HG02623 (cell line): ENCODE measurements around the gene SF1.

Experiments
- ATAC-seq: cut with Tn5 transposase; IDR thresholded peaks from one replicate; pipeline ENCODE4 v1.9.1; 2021; ENCODE audit warnings: moderate library complexity; ENCODE audit not compliant: unreplicated experiment

SF1 gene

GRCh38 chr11:64750361-64751054, 27.8 kb downstream of the SF1 start:
- ATAC-seq: no peak

- ATAC-seq: no peak
Observed at GRCh38 chr11:64747961-64748665, 30.2 kb downstream of the SF1 start.

- no peak for ATAC-seq
Observed at GRCh38 chr11:64746486-64746885, 31.9 kb downstream of the SF1 start.

GRCh38 chr11:64745521-64746328, 32.6 kb downstream of the SF1 start:
- no peak for ATAC-seq

GRCh38 chr11:64745189-64745520, 33.2 kb downstream of the SF1 start:
- ATAC-seq: no peak

- no peak for ATAC-seq
Observed at GRCh38 chr11:64744544-64745188, 33.7 kb downstream of the SF1 start.

- ATAC-seq: no peak
Observed at GRCh38 chr11:64743591-64744543, 34.5 kb downstream of the SF1 start, which contains the start of gene RASGRP2. TSS of gene RASGRP2 (minus strand) at chr11:64744142. CDS start at chr11:64742866, 1,276 bp downstream.

GRCh38 chr11:64742889-64743590, 35.3 kb downstream of the SF1 start:
- ATAC-seq: no peak

GRCh38 chr11:64742087-64742888, 36.1 kb downstream of the SF1 start:
- ATAC-seq: no peak

GRCh38 chr11:64741375-64742086, 36.8 kb downstream of the SF1 start:
- no peak for ATAC-seq

GRCh38 chr11:64739871-64740270, 38.5 kb downstream of the SF1 start:
- ATAC-seq: no peak

GRCh38 chr11:64736654-64737053, 41.7 kb downstream of the SF1 start:
- ATAC-seq: no peak

GRCh38 chr11:64735725-64736259, 42.5 kb downstream of the SF1 start:
- ATAC-seq: no peak

- no peak for ATAC-seq
Observed at GRCh38 chr11:64734811-64735724, 43.3 kb downstream of the SF1 start.

GRCh38 chr11:64731601-64732000, 46.7 kb downstream of the SF1 start:
- no peak for ATAC-seq

- ATAC-seq: no peak
Observed at GRCh38 chr11:64729851-64730382, 48.4 kb downstream of the SF1 start.
